Tibial nerve (tissue), 4 donors: ENCODE results near the gene RPS29. TPM values are rescaled to one million over a fixed set of nuclear protein-coding genes. Genes with fewer than 3 reads are reported as not detected.

Experiments used
- DNase-seq, 2 donors: peaks; one replicate each; pipeline ENCODE4 v3.0.0-alpha.2; 2019; ENCODE audit warnings: low spot score in 2 of 2
- H3K27ac ChIP-seq, 4 donors: fragments of 200-600 bp; sonication (generic) in 3 of 4; one replicate each; pipeline ENCODE4 v1.5.1; 2017 to 2019; ENCODE audit warnings: mild to moderate bottlenecking in 1 of 4
- H3K27me3 ChIP-seq, 2 donors: fragments of 200-600 bp; sonication (generic) in 1 of 2; one replicate each; pipeline versions ENCODE4 v1.5.1 to v1.6.0; 2017 to 2019
- H3K36me3 ChIP-seq, 3 donors: fragments of 200-600 bp; sonication (generic); one replicate each; pipeline ENCODE4 v1.5.1; 2018 to 2019
- H3K4me1 ChIP-seq, 4 donors: fragments of 200-600 bp; sonication (generic) in 3 of 4; one replicate each; pipeline ENCODE4 v1.5.1; 2017 to 2019
- H3K4me3 ChIP-seq, 4 donors: fragments of 200-600 bp; sonication (generic) in 3 of 4; one replicate each; pipeline ENCODE4 v1.5.1; 2017 to 2019; ENCODE audit warnings: mild to moderate bottlenecking in 1 of 4, moderate library complexity in 1 of 4
- H3K9me3 ChIP-seq, 4 donors: fragments of 200-600 bp; sonication (generic) in 3 of 4; one replicate each; pipeline ENCODE4 v1.5.1; 2017 to 2019
- CTCF ChIP-seq, 5 experiments: fragments of 200-600 bp in 3 of 5; fragments of 450-650 bp in 2 of 5; sonication (generic) in 3 of 5; IDR thresholded peaks; one replicate each; pipeline ENCODE4 v1.5.1; 2016 to 2019; ENCODE audit warnings: antibody characterized with exemption in 5 of 5, mild to moderate bottlenecking in 3 of 5, moderate library complexity in 2 of 5
- EP300 ChIP-seq, 2 donors: sonication (generic); formaldehyde crosslinking; IDR thresholded peaks; one replicate each; pipeline ENCODE4 v1.6.1; 2017; ENCODE audit warnings: antibody characterized with exemption in 2 of 2, mild to moderate bottlenecking in 1 of 2
- POLR2A ChIP-seq, 2 donors: fragments of 450-650 bp; IDR thresholded peaks; one replicate each; pipeline ENCODE4 v1.6.1; 2017; ENCODE audit warnings: antibody characterized with exemption in 2 of 2, mild to moderate bottlenecking in 2 of 2, moderate library complexity in 2 of 2
- WGBS, 2 donors: methylation state at CpG; one replicate each; pipeline ENCODE4 v1.1.5; 2018; 5-methylcytosine and 5-hydroxymethylcytosine counted together
- total RNA-seq, 4 donors: library from RNA; depleted of rRNA; stranded (reverse); fragments of >200 nt; gene quantifications; one replicate each; pipeline ENCODE4 v1.1.0, GENCODE V29; 2016

RPS29 gene
- total RNA-seq, 4 donors from 2014 or later = 3,106 to 5,465 (median 5,153) TPM

- 67% methylated on average over 8 of the region's 8 CpGs for WGBS, 2 donors
- Histone ChIP-seq H3K27me3 (no peaks in the 10 kb centered on the region), H3K9me3 (no peaks in the 10 kb centered on the region), H3K4me1 (peaks cover 0 to 3% (median 0%) of the 10 kb centered on the region in 4 donors), H3K27ac (no peak overlapping the region), H3K4me3 (no peak overlapping the region), H3K36me3 (peaks cover 0 to 18% (median 0%) of the 10 kb centered on the region in 3 donors)
- no peak for TF ChIP-seq POLR2A (IDR thresholded peaks at IDR 0.05)
- no peak for TF ChIP-seq CTCF (IDR thresholded peaks at IDR 0.05)
- no peak for TF ChIP-seq EP300 (IDR thresholded peaks at IDR 0.05)
- no peak for DNase-seq
Observed at GRCh38 chr14:49612671-49613070, 26.5 kb upstream of the RPS29 start.

- no peaks in the 10 kb centered on the region for H3K9me3 ChIP-seq
- TF ChIP-seq POLR2A (IDR thresholded peaks at IDR 0.05) (no peak), EP300 (IDR thresholded peaks at IDR 0.05) (no peak)
- no peaks in the 10 kb centered on the region for H3K27me3 ChIP-seq
- no peaks in the 10 kb centered on the region for H3K4me1 ChIP-seq
- H3K36me3 ChIP-seq = peaks cover 0 to 18% (median 0%) of the 10 kb centered on the region in 3 donors
- 68 to 78% methylated on average over 4 of the region's 4 CpGs for WGBS, 2 donors
- DNase-seq = no peak
- H3K27ac ChIP-seq = no peak overlapping the region
- no peak overlapping the region for H3K4me3 ChIP-seq
Observed at GRCh38 chr14:49612251-49612650, 26.1 kb upstream of the RPS29 start.

GRCh38 chr14:49607583-49607982 lies 21.4 kb upstream of the RPS29 start:
- no peak for DNase-seq
- Histone ChIP-seq H3K9me3 (no peaks in the 10 kb centered on the region), H3K4me3 (no peak overlapping the region), H3K36me3 (peaks cover 0 to 19% (median 0%) of the 10 kb centered on the region in 3 donors), H3K27ac (no peak overlapping the region), H3K4me1 (no peaks in the 10 kb centered on the region), H3K27me3 (no peaks in the 10 kb centered on the region)
- TF ChIP-seq CTCF (IDR thresholded peaks at IDR 0.05) (no peak), POLR2A (IDR thresholded peaks at IDR 0.05) (no peak), EP300 (IDR thresholded peaks at IDR 0.05) (no peak)
- WGBS, 2 donors = 95% methylated on average over 6 of the region's 6 CpGs

GRCh38 chr14:49598485-49599300 lies 12.5 kb upstream of the RPS29 start, which contains the start of gene LRR1:
TSS of gene LRR1 (plus strand) at chr14:49598940. CDS start at chr14:49599021, 81 bp downstream.
- Histone ChIP-seq H3K27me3 (no peaks in the 10 kb centered on the region), H3K4me1 (peaks cover 0 to 33% (median 7%) of the 10 kb centered on the region in 4 donors), H3K9me3 (no peaks in the 10 kb centered on the region), H3K36me3 (no peaks in the 10 kb centered on the region), H3K4me3 (peak within 1 kb of the TSS; percentile 59 to 96 (median 80)), H3K27ac (peak within 1 kb of the TSS; percentile 91 to 95 (median 92))
- TF ChIP-seq POLR2A (IDR thresholded peaks at IDR 0.05) = peak; percentile 12 to 52
- peak in 1 of 2 donors; percentile 80 for TF ChIP-seq EP300 (IDR thresholded peaks at IDR 0.05)
- TF ChIP-seq CTCF (IDR thresholded peaks at IDR 0.05) = peak in 1 of 5 experiments; percentile 35
- DNase-seq = peak; percentile 73 to 83
- 0% methylated on average over 8 to 60 of the region's 77 CpGs for WGBS, 2 donors

GRCh38 chr14:49598189-49598484 lies 12.0 kb upstream of the RPS29 start:
- peak overlapping the region; percentile 59 to 96 (median 80) for H3K4me3 ChIP-seq
- H3K27me3 ChIP-seq = no peaks in the 10 kb centered on the region
- no peaks in the 10 kb centered on the region for H3K9me3 ChIP-seq
- no peaks in the 10 kb centered on the region for H3K36me3 ChIP-seq
- TF ChIP-seq CTCF (IDR thresholded peaks at IDR 0.05) (no peak), EP300 (IDR thresholded peaks at IDR 0.05) (no peak), POLR2A (IDR thresholded peaks at IDR 0.05) (no peak)
- 0 to 1% methylated on average over 15 of the region's 15 CpGs for WGBS, 2 donors
- peak overlapping the region; percentile 91 to 95 (median 92) for H3K27ac ChIP-seq
- peaks cover 0 to 35% (median 7%) of the 10 kb centered on the region in 4 donors for H3K4me1 ChIP-seq
- no peak for DNase-seq
